Measurements from ENCODE around the gene TLE2. TPM values are rescaled to one million over a fixed set of nuclear protein-coding genes. Genes with fewer than 3 reads are reported as not detected.

The TLE2 gene
- total RNA-seq, 1 experiment from 2014 or later, result 35.6 TPM

- TF ChIP-seq CEBPB (IDR thresholded peaks at IDR 0.05; ENCODE audit: low read depth), result no peak
Observed at GRCh38 chr19:3071768-3072167, 42.7 kb upstream of the TLE2 start (continued).

GRCh38 chr19:3068071-3068470 lies 39.0 kb upstream of the TLE2 start:
- peaks cover 8 to 9% of the 10 kb centered on the region in 2 experiments for H3K4me1 ChIP-seq (ENCODE audit: control insufficient read depth in 1 of 2, insufficient read depth in 2 of 2, low read length in 2 of 2)
- H3K36me3 ChIP-seq (ENCODE audit: control insufficient read depth in 1 of 2, insufficient read depth in 2 of 2, low read length in 2 of 2), result no peaks in the 10 kb centered on the region
- intact Hi-C loops (cut with micrococcal nuclease), result no loop called here
- TF ChIP-seq, protein P1, sequence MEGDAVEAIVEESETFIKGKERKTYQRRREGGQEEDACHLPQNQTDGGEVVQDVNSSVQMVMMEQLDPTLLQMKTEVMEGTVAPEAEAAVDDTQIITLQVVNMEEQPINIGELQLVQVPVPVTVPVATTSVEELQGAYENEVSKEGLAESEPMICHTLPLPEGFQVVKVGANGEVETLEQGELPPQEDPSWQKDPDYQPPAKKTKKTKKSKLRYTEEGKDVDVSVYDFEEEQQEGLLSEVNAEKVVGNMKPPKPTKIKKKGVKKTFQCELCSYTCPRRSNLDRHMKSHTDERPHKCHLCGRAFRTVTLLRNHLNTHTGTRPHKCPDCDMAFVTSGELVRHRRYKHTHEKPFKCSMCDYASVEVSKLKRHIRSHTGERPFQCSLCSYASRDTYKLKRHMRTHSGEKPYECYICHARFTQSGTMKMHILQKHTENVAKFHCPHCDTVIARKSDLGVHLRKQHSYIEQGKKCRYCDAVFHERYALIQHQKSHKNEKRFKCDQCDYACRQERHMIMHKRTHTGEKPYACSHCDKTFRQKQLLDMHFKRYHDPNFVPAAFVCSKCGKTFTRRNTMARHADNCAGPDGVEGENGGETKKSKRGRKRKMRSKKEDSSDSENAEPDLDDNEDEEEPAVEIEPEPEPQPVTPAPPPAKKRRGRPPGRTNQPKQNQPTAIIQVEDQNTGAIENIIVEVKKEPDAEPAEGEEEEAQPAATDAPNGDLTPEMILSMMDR (IDR thresholded peaks at IDR 0.05 in 2 of 3, conservative IDR thresholded peaks at IDR 0.05 in 1 of 3; ENCODE audit: borderline replicate concordance in 1 of 3, insufficient read depth in 1 of 3, low read depth in 2 of 3, low read length in 2 of 3), result no peak
- TF ChIP-seq JUND (IDR thresholded peaks at IDR 0.05) (no peak), ZNF274 (IDR thresholded peaks at IDR 0.05; ENCODE audit: low read depth, low read length) (no peak), EZH2 (IDR thresholded peaks at IDR 0.05) (no peak), SRF (IDR thresholded peaks at IDR 0.05; ENCODE audit: low read depth) (no peak)
- ChIA-PET CTCF (no interaction called here), POLR2A (no interaction called here), RAD21 (ENCODE audit: low non-redundant PET in 1 of 2, low total read pairs in 2 of 2, uncharacterized antibody in 2 of 2, unreplicated experiment in 2 of 2) (no interaction called here)
- H3K79me2 ChIP-seq (ENCODE audit: insufficient read depth, low read length), result no peaks in the 10 kb centered on the region
- no peak overlapping the region for H2AFZ ChIP-seq (ENCODE audit: low read depth, low read length, poor library complexity, severe bottlenecking)
- H3K4me3 ChIP-seq (replicated peaks in 1 of 2; ENCODE audit: low read depth in 1 of 2, low read length in 2 of 2), result no peak overlapping the region
- no TSS peak for BruUV-seq (replicated peaks)
- H3K4me2 ChIP-seq (ENCODE audit: low read length), result no peak overlapping the region
- no peak for ATAC-seq
- H3K27me3 ChIP-seq (ENCODE audit: insufficient read depth, low read length), result no peaks in the 10 kb centered on the region
- no peaks in the 10 kb centered on the region for H3K9me2 ChIP-seq (ENCODE audit: insufficient read depth)
- no peaks in the 10 kb centered on the region for H4K20me1 ChIP-seq (ENCODE audit: insufficient read depth)
- H3K9ac ChIP-seq (ENCODE audit: low read length), result no peak overlapping the region
- H3K27ac ChIP-seq (ENCODE audit: low read depth, low read length), result no peak overlapping the region
- no peaks in the 10 kb centered on the region for H3K9me3 ChIP-seq (ENCODE audit: control insufficient read depth in 1 of 2, insufficient read depth in 1 of 2, low read depth in 1 of 2, low read length in 2 of 2)
- DNase-seq (ENCODE audit: low read depth, low spot score), result no peak

GRCh38 chr19:3067563-3067962 lies 38.5 kb upstream of the TLE2 start:
- H3K4me3 ChIP-seq (replicated peaks in 1 of 2; ENCODE audit: low read depth in 1 of 2, low read length in 2 of 2), result no peak overlapping the region
- H4K20me1 ChIP-seq (ENCODE audit: insufficient read depth), result no peaks in the 10 kb centered on the region
- H3K9me2 ChIP-seq (ENCODE audit: insufficient read depth), result no peaks in the 10 kb centered on the region
- H2AFZ ChIP-seq (ENCODE audit: low read depth, low read length, poor library complexity, severe bottlenecking), result no peak overlapping the region
- ATAC-seq, result no peak
- POLR2A ChIA-PET, result no interaction called here
- no peak overlapping the region for H3K27ac ChIP-seq (ENCODE audit: low read depth, low read length)
- TF ChIP-seq EZH2 (IDR thresholded peaks at IDR 0.05) (no peak), SIN3A (IDR thresholded peaks at IDR 0.05; ENCODE audit: low read depth) (no peak), TCF7L2 (IDR thresholded peaks at IDR 0.05; ENCODE audit: borderline replicate concordance, extremely low read depth, insufficient read depth, insufficient read length) (no peak), ELF1 (IDR thresholded peaks at IDR 0.05; ENCODE audit: borderline replicate concordance, low read depth) (no peak), SP1 (IDR thresholded peaks at IDR 0.05; ENCODE audit: low read depth) (no peak), ZNF274 (IDR thresholded peaks at IDR 0.05; ENCODE audit: low read depth, low read length) (no peak), ATF3 (IDR thresholded peaks at IDR 0.05) (no peak), RAD21 (IDR thresholded peaks at IDR 0.05; ENCODE audit: low read depth) (no peak), YY1 (IDR thresholded peaks at IDR 0.05; ENCODE audit: extremely low read depth, insufficient replicate concordance, low read depth, low read length) (no peak)
- no peaks in the 10 kb centered on the region for H3K9me3 ChIP-seq (ENCODE audit: control insufficient read depth in 1 of 2, insufficient read depth in 1 of 2, low read depth in 1 of 2, low read length in 2 of 2)
- no TSS peak for BruUV-seq (replicated peaks)
- H3K4me1 ChIP-seq (ENCODE audit: control insufficient read depth in 1 of 2, insufficient read depth in 2 of 2, low read length in 2 of 2), result peaks cover 6 to 10% of the 10 kb centered on the region in 2 experiments
- intact Hi-C loops (cut with micrococcal nuclease), result no loop called here
- CTCF ChIA-PET, result no interaction called here
- no peaks in the 10 kb centered on the region for H3K27me3 ChIP-seq (ENCODE audit: insufficient read depth, low read length)
- no peak overlapping the region for H3K9ac ChIP-seq (ENCODE audit: low read length)
- DNase-seq (ENCODE audit: low read depth, low spot score), result no peak
- no peaks in the 10 kb centered on the region for H3K79me2 ChIP-seq (ENCODE audit: insufficient read depth, low read length)
- H3K36me3 ChIP-seq (ENCODE audit: control insufficient read depth in 1 of 2, insufficient read depth in 2 of 2, low read length in 2 of 2), result no peaks in the 10 kb centered on the region
- RAD21 ChIA-PET (ENCODE audit: low non-redundant PET in 1 of 2, low total read pairs in 2 of 2, uncharacterized antibody in 2 of 2, unreplicated experiment in 2 of 2), result no interaction called here
- no peak overlapping the region for H3K4me2 ChIP-seq (ENCODE audit: low read length)

Data from HCT116 (cell line).